ENCODE results near the gene ADGRD2.

ADGRD2 gene

GRCh38 chr9:124456341-124457078, 6.3 kb downstream of the ADGRD2 start:
- in situ Hi-C loops (cut with MboI; ENCODE audit: low sequenced_read_pairs): no loop called here

- in situ Hi-C loops (cut with MboI; ENCODE audit: low sequenced_read_pairs): no loop called here
These were observed 7.0 kb downstream of the ADGRD2 start for GRCh38 chr9:124457079-124457886.

DNA sequence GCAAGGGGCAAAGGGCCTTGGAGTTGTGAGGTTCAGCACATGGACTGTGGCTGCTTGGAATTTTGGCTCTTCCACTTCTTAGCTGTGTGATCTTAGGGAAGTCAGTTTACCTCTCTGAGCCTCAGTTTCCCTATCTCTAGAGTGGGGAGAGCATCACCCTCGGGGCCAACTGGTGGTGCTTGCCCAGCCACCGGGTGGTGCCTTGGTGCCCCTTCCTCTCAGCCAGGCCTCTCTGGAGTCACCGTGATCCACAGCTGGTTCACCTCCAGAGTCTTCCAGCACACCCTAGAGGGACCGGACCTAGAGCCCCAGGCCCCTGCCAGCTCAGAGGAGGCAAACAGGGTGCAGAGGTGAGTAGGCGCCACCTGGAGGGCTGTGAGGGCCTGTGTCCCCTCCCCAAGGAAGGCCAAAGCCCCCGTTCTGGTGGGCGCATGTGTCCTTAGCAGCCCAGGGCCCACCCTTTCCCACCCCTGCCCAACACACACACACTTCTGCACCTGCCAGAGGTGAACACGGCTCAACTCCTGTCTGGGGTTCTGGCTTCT, 7.7 kb downstream of the ADGRD2 start:
- in situ Hi-C loops (cut with MboI; ENCODE audit: low sequenced_read_pairs): no loop called here

DNA sequence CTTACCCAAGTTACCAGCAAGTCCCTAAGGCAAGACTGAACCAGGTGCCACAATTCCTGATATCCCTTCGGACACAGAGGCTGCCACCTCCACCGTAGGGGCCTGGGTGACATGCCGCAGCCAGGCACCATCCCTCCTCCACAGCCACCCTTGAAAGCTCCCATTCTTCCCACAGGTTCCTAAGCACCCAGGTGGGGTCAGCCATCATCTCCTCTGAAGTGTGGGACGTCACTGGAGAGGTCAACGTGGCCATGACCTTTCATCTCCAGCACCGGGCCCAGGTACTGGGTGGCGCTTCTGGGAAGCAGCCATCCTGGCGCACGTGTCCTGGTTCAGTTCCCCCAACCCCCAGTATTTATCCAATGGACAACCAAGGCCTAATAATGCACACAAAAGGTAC, 8.2 kb downstream of the ADGRD2 start:
- in situ Hi-C loops (cut with MboI; ENCODE audit: low sequenced_read_pairs): no loop called here

DNA sequence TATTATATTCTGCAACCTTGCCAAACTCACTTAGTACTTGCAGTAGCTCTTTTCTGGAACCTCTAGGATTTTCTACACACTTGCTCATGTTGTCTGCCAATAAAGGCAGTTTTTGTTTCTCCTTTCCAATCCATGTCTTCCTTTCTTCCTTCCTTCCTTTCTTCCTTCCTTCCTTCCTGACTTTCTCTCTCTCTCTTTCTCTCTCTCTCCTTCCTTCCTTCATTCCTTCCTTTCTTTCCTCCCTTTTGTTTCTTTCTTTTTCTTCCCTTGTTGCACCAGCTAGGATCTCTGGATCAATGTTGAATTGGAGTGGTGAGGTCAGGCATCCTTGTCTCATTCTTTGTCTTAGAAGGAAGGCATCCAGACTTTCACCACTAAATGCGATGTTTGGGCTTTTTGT, 12.5 kb downstream of the ADGRD2 start:
- in situ Hi-C loops (cut with MboI; ENCODE audit: low sequenced_read_pairs): no loop called here

DNA sequence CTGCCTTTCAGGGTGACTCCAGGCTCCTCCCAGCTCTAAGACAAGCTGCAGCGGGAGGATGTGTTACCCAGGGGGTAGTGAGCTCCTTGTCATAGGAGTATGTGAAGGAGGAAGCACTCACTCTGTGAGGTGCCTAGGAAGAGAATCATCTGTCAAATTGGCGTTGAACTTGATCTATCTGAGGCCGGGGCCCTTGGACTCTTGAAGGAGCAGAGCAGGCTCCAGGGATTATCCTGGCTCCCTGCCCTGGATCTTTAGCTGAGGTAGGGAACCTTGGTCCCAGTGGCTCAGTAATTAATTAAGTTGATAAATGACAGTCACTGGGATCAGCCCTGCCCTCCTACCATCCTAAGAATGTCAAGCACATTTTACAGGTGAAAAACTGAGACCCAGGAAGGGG, 15.5 kb downstream of the ADGRD2 start:
- in situ Hi-C loops (cut with MboI; ENCODE audit: low sequenced_read_pairs): no loop called here

GRCh38 chr9:124467410-124468060, 17.3 kb downstream of the ADGRD2 start:
- in situ Hi-C loops (cut with MboI; ENCODE audit: low sequenced_read_pairs): no loop called here

DNA sequence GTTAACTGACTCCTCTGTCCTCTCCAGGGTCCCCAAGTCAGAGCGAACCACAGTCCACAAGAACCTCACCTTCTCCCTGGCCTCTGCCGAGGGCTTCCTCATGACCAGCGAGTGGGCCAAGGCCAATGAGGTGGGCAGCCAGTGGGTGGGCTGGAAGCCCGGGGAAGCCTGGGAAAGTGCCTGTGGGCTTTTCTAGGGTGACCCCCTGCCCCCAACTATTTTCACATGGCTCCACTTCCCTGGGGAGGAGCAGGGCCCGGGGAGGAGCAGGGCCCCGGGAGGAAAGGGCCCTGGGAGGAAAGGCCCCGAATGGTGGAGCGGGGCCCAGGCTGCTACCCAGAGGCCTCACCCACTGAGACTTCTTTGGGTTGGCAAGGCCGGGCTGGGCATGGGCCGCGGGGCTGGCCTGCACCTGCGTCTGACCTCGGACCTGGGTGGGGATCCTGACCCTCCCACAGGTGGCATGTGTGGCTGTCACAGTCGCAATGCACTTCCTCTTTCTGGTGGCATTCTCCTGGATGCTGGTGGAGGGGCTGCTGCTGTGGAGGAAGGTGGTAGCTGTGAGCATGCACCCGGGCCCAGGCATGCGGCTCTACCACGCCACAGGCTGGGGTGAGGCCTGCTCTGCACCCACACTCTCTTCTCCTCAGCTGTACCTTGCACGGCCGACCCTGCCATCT, 17.9 kb downstream of the ADGRD2 start:
- in situ Hi-C loops (cut with MboI; ENCODE audit: low sequenced_read_pairs): no loop called here

DNA sequence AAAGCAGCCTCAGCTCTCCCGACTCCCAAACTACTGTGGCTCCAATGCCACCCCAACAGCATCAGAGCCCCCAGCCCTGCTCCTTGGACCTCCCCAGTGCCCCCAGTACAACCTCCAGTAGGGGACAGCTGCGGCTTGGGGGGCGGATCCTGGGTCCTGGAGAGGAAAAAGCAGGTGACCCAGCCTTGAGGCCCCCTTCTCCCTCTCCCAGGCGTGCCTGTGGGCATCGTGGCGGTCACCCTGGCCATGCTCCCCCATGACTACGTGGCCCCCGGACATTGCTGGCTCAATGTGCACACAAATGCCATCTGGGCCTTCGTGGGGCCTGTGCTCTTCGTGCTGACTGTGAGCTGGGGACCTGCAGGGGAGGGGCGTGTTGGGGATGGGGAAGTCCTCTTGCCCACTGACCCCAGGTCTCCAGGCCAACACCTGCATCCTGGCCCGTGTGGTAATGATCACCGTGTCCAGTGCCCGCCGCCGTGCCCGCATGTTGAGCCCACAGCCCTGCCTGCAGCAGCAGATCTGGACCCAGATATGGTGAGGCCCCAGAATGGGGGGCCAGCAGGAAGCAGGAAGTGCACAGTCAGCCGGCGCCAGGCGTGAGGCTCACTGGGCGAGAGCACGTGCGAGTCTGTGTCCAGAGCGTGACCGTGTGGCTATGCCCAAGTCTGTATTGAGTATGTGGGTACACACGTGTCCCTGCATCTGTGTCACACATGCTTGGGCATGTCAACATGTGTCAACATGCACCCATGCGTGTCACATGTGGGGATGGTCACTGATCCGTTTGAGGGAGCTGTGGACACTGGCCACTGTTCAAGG, 19.0 kb downstream of the ADGRD2 start:
- in situ Hi-C loops (cut with MboI; ENCODE audit: low sequenced_read_pairs): no loop called here

- in situ Hi-C loops (cut with MboI; ENCODE audit: low sequenced_read_pairs): no loop called here
These were observed 20.1 kb downstream of the ADGRD2 start for GRCh38 chr9:124470306-124470705.

- in situ Hi-C loops (cut with MboI; ENCODE audit: low sequenced_read_pairs): no loop called here
These were observed 20.5 kb downstream of the ADGRD2 start for GRCh38 chr9:124470726-124471125.

DNA sequence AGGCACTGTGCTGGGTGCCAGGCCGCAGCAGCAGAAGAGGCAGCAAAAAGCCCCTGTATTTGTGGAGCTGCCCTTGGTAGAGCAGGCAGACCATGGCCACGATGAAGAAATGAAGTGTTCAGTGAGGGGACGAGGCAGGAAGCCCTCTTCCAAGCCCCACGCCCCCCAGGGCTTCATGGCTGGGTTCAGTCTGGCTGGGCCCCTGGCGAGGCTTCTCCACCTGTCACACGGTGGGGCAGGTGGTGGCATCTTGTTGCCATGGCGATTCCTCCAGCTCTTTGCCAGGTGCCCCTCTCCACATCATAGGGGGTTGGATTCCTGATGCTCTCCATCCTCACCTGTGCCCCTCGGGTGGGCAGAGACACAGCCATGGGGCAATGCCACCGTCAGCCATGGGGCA, 21.5 kb downstream of the ADGRD2 start:
- in situ Hi-C loops (cut with MboI; ENCODE audit: low sequenced_read_pairs): no loop called here

- in situ Hi-C loops (cut with MboI; ENCODE audit: low sequenced_read_pairs): no loop called here
These were observed 22.5 kb downstream of the ADGRD2 start for GRCh38 chr9:124472770-124473169.

DNA sequence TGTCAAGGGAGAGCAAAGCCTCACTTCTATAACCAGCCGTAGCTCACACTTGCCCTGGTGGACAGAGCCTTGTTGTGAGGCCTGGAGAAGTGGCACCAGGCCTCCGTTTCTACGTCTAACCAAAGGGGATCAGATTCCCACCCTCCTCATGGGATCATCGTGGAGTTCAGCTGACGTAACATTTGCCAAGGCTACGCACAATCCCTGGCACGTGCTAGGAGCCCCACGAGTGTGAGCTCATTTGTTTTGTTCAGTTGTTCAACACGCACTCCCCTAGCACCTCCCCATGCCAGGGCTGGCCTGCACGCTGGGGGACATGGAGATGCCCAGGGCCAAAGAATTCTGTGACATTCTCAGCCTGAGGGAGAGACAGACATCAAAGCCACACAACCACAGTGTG, 23.1 kb downstream of the ADGRD2 start:
- in situ Hi-C loops (cut with MboI; ENCODE audit: low sequenced_read_pairs): no loop called here

- in situ Hi-C loops (cut with MboI; ENCODE audit: low sequenced_read_pairs): no loop called here
These were observed 23.9 kb downstream of the ADGRD2 start for GRCh38 chr9:124474151-124474550.

DNA sequence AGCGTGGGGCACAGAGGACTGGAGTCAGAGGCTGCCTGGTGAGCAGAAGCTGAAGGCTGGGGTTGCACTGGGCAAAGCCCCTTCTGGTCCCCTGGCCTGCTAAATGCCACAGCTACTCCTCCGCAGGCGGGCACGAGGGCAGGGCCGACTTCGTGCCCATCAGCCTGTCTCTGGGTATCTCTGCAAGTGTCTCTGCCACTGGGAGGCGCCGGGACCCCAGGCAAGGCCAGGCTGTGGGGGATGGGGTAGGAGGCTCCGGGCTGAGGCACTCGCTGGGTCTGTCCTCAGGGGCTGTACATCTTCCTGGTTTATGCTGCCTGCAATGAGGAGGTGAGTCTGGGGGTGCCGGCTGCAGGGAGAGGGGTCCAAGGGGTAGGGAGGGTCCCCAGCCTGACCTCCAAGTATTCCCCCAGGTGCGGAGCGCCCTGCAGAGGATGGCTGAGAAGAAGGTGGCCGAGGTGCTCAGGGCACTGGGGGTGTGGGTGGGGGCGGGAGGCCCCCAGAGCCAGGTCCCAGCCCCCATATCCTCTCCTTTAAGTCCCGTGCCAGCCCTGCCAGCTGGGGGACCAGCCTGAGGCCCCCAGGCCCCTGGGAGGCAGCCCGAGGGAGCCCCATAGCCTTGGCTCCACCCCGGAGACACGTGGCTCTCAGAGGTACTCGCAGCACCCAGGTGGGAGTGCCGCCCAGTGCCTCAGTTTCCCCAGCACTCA, 25.1 kb downstream of the ADGRD2 start:
- in situ Hi-C loops (cut with MboI; ENCODE audit: low sequenced_read_pairs): no loop called here

DNA sequence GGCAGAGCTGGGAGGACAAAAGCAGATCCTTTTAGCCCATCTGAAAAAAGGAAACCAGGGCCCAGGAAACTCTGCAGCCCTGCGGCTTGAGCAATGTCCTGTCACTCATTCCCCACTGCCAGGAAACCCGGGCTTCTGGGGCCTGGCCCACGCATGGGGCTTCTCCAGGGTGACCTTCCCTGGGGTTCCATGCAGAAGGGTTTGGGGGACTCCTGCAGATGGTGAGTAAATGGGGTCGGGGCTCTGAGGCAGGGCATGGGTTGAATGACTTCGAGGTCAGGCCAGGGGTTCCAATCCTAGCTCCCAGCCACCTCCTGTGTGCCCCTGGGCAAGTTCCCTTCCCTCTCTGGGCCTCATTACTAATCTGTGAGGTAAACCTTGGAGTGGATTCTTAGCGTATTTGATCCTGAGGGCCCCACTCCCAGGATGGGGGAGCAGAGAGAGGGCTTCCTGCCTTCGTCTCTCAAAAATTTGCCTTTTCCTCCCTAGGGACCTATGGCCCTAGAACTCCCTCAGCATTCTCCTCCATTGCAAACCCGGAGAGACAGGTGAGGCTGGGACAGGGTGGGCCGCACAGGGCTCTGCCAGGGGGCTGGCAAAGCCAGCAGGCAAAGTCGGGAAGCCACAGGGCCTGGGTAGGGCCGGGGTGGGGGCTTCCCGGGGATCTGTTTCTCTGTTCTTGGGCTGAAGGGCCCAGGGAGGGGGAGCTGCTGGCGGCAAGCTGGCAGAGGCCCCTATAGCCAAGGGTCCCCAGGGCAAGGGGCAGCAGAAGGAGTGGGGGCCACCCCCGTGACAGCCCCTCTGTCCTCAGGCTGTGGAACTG, 25.8 kb downstream of the ADGRD2 start:
- in situ Hi-C loops (cut with MboI; ENCODE audit: low sequenced_read_pairs): no loop called here

DNA sequence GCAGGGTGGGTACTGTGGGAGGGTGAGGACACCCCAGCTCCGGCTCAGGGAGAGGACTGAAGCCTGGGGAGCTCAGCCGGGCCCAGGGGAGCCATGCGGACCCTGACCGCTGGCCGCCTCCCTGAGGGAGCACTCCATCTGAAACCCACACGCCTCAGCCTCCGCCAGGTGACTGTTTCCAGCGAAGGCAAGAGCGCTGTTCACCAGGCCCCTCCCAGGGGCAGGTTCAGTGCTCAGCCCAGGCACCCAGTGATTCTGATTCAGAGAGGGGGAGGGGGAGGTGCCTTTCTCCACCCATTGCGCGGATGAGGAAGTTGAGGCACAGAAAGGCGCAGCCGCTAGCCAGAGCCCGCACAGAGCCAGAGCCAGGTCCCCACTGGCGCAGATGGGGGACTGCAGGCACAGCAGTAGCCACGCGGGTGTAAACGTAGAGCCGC, 27.0 kb downstream of the ADGRD2 start:
- in situ Hi-C loops (cut with MboI; ENCODE audit: low sequenced_read_pairs): no loop called here

Measured in HL-60/S4 treated with retinoic acid at 250 ng/mL for 4 days and 3 days (cell line).